Small intestine (tissue), 16 donors: Measurements from ENCODE around the gene ST8SIA3. TPM values are rescaled to one million over a fixed set of nuclear protein-coding genes. Genes with fewer than 3 reads are reported as not detected.

ENCODE experiments used
- DNase-seq, 2 donors: peaks; one replicate each; pipeline versions ENCODE4 v3.0.0 to v3.0.0-alpha.2; 2013
- FAIRE-seq: peaks from 2 replicates; lab custom pipeline; 2012; peaks lifted over from hg19 to GRCh38; lab: Jason Lieb, UNC
- H3K27ac ChIP-seq, 3 donors: one replicate each; pipeline ENCODE4 v1.5.1; 2013; ENCODE audit warnings: low read length in 2 of 3, mild to moderate bottlenecking in 2 of 3, control low read depth in 1 of 3, inconsistent platforms in 1 of 3, low read depth in 1 of 3, moderate library complexity in 1 of 3
- H3K27me3 ChIP-seq, 3 donors: one replicate each; pipeline ENCODE4 v1.6.1; 2013; ENCODE audit warnings: low read length in 3 of 3, inconsistent platforms in 1 of 3; ENCODE audit not compliant: control insufficient read depth in 3 of 3, insufficient read depth in 3 of 3
- H3K36me3 ChIP-seq, 3 donors: one replicate each; pipeline ENCODE4 v1.6.1; 2013; ENCODE audit warnings: low read length in 3 of 3, inconsistent platforms in 1 of 3, low read depth in 1 of 3, mild to moderate bottlenecking in 1 of 3, moderate library complexity in 1 of 3; ENCODE audit not compliant: control insufficient read depth in 3 of 3, insufficient read depth in 2 of 3
- H3K4me1 ChIP-seq, 3 donors: one replicate each; pipeline ENCODE4 v1.6.1; 2013; ENCODE audit warnings: low read length in 2 of 3, inconsistent platforms in 1 of 3, low read depth in 1 of 3, mild to moderate bottlenecking in 1 of 3, moderate library complexity in 1 of 3; ENCODE audit not compliant: control insufficient read depth in 3 of 3, insufficient read depth in 2 of 3
- H3K4me3 ChIP-seq, 3 donors: one replicate each; pipeline ENCODE4 v1.5.1; 2013; ENCODE audit warnings: low read length in 3 of 3, control low read depth in 1 of 3, inconsistent platforms in 1 of 3, low read depth in 1 of 3, mild to moderate bottlenecking in 1 of 3, moderate library complexity in 1 of 3
- H3K9me3 ChIP-seq, 2 donors: one replicate each; pipeline ENCODE4 v1.6.1; 2013; ENCODE audit warnings: low read depth in 1 of 2, low read length in 1 of 2; ENCODE audit not compliant: control insufficient read depth in 2 of 2, insufficient read depth in 1 of 2
- WGBS, 3 donors: extraction: QIAGEN DNeasy Blood & Tissue Kit; methylation state at CpG; one replicate each; pipeline ENCODE4 v1.1.7; 2013; 5-methylcytosine and 5-hydroxymethylcytosine counted together
- long read RNA-seq, 10 donors: transcript quantifications; one replicate each; lab custom pipeline, GENCODE V29; 2026
- polyA plus RNA-seq, 4 donors: library from polyadenylated mRNA; stranded (reverse) in 3 of 4; unstranded in 1 of 4; fragments of 200-250 nt in 3 of 4; fragments of 120-200 nt in 1 of 4; gene quantifications; one replicate each; pipeline versions ENCODE4 v1.2.1 to v1.2.3, GENCODE V29; 2013
- donor health status: healthy with polysubstance abuse.
- donor health status: control.
- donor health status: control.
- donor health status: Bipolar disorder and iron deficiency.
- donor health status: healthy.

Gene ST8SIA3
- under 1 TPM in 2 of 4 donors, not detected in 2; 0.25 to 0.79 TPM for polyA plus RNA-seq
- long read RNA-seq, donor 1 = 0 reads
- long read RNA-seq, donor 2 = 0 reads
- long read RNA-seq, donor 3 = 0 reads
- long read RNA-seq, donor 4 = 0 reads
- long read RNA-seq, donor 5 = 0 reads
- long read RNA-seq, donor 6 = 0 reads
- long read RNA-seq, donor 7 = 0 reads
- long read RNA-seq, donor 8 = 0 reads
- long read RNA-seq, donor 9 = 0 reads
- long read RNA-seq, donor 10, full-length matches to known transcripts = 4 of 4 reads
- long read RNA-seq, donor 10, partial matches to known transcripts = 0 of 4 reads
- long read RNA-seq, donor 10, other reads (novel, unspliced or antisense) = 0 of 4 reads

GRCh38 chr18:57352271-57352701 lies at the start of gene ST8SIA3:
ST8SIA3 (plus strand) TSS chr18:57352557; CDS start chr18:57352847, 290 bp downstream.
- Histone ChIP-seq H3K4me3 (peak within 1 kb of the TSS in 1 of 3 donors; percentile 41), H3K27me3 (peaks cover 5 to 37% (median 23%) of the 10 kb centered on the region in 3 donors), H3K9me3 (no peaks in the 10 kb centered on the region), H3K4me1 (peaks cover 0 to 6% (median 4%) of the 10 kb centered on the region in 3 donors), H3K36me3 (no peaks in the 10 kb centered on the region), H3K27ac (peak within 1 kb of the TSS in 1 of 3 donors; percentile 42)
- no peak for FAIRE-seq
- peak in 1 of 2 donors; percentile 7 for DNase-seq
- WGBS, 3 donors = 5 to 20% (median 18%) methylated on average over 22 to 38 of the region's 38 CpGs

- H3K4me1 ChIP-seq = no peaks in the 10 kb centered on the region
- H3K27ac ChIP-seq = no peak overlapping the region
- DNase-seq (no peak), FAIRE-seq (no peak)
- no peaks in the 10 kb centered on the region for H3K36me3 ChIP-seq
- 85 to 93% (median 90%) methylated on average over 4 of the region's 4 CpGs for WGBS, 3 donors
- H3K4me3 ChIP-seq = no peak overlapping the region
- no peaks in the 10 kb centered on the region for H3K27me3 ChIP-seq
- H3K9me3 ChIP-seq = no peaks in the 10 kb centered on the region
These were observed 40.9 kb upstream of the ST8SIA3 start for GRCh38 chr18:57311472-57311871.

DNA sequence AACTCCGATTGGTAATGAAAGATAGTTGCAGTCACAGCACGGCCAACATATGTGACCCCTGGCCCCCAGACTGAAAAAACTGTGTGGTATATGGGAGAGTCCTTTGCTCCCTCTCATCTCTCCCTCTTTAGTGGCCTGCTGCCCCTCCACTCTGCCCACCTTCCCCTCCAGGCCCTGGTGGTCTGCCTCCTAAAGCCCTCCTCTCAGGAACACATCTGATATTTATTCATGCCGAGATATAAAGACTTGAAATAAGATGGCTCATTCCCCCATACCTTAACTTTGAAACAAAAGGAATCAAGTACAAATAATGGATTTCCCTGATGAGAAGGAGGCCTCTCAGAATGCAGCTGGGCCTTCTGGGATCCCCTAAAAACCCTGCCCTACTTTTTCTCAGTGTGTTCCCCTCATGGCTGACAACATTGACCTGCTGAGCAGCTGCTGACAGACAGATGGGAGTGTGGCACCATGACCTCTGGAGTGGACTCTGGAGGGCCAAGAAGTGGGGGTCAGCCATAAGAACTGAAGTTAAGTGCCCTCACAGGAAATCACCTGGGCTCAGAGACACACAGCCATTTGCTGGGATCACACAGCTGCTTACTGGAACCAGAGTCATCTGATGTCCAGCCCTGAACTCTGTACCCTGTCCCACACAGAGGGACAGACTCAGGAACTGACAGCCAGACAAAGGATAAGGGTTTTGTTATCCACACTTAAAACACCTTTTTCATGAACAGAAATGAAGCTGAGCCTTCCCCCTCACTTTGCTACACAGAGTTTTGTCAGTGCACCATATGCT lies 39.8 kb upstream of the ST8SIA3 start:
- no peak for FAIRE-seq
- no peaks in the 10 kb centered on the region for H3K9me3 ChIP-seq
- no peak overlapping the region for H3K27ac ChIP-seq
- 75 to 93% (median 80%) methylated on average over 3 of the region's 3 CpGs for WGBS, 3 donors
- no peaks in the 10 kb centered on the region for H3K4me1 ChIP-seq
- no peaks in the 10 kb centered on the region for H3K27me3 ChIP-seq
- H3K4me3 ChIP-seq = no peak overlapping the region
- DNase-seq = no peak
- no peaks in the 10 kb centered on the region for H3K36me3 ChIP-seq

- WGBS, 3 donors = 78 to 89% (median 81%) methylated on average over 2 of the region's 2 CpGs
These were observed 31.8 kb upstream of the ST8SIA3 start for GRCh38 chr18:57320603-57321002.

GRCh38 chr18:57325491-57326166 lies 26.7 kb upstream of the ST8SIA3 start:
- Histone ChIP-seq H3K9me3 (no peaks in the 10 kb centered on the region), H3K4me3 (no peak overlapping the region), H3K27ac (no peak overlapping the region), H3K36me3 (no peaks in the 10 kb centered on the region), H3K4me1 (no peaks in the 10 kb centered on the region), H3K27me3 (no peaks in the 10 kb centered on the region)
- FAIRE-seq (no peak), DNase-seq (no peak)
- WGBS, 3 donors = 8 to 26% (median 17%) methylated on average over 1 of the region's 1 CpG

More at GRCh38 chr18:57320603-57321002, 31.8 kb upstream of the ST8SIA3 start:
- DNase-seq = no peak
- no peaks in the 10 kb centered on the region for H3K9me3 ChIP-seq
- FAIRE-seq = no peak
- no peak overlapping the region for H3K27ac ChIP-seq
- H3K36me3 ChIP-seq = no peaks in the 10 kb centered on the region
- no peaks in the 10 kb centered on the region for H3K27me3 ChIP-seq
- H3K4me3 ChIP-seq = no peak overlapping the region
- no peaks in the 10 kb centered on the region for H3K4me1 ChIP-seq

GRCh38 chr18:57326718-57327323 lies 25.5 kb upstream of the ST8SIA3 start:
- no peaks in the 10 kb centered on the region for H3K9me3 ChIP-seq
- H3K4me3 ChIP-seq = no peak overlapping the region
- 61 to 83% (median 66%) methylated on average over 8 of the region's 8 CpGs for WGBS, 3 donors
- H3K27me3 ChIP-seq = no peaks in the 10 kb centered on the region
- FAIRE-seq (no peak), DNase-seq (no peak)
- H3K4me1 ChIP-seq = no peaks in the 10 kb centered on the region
- H3K36me3 ChIP-seq = no peaks in the 10 kb centered on the region
- H3K27ac ChIP-seq = no peak overlapping the region

DNA sequence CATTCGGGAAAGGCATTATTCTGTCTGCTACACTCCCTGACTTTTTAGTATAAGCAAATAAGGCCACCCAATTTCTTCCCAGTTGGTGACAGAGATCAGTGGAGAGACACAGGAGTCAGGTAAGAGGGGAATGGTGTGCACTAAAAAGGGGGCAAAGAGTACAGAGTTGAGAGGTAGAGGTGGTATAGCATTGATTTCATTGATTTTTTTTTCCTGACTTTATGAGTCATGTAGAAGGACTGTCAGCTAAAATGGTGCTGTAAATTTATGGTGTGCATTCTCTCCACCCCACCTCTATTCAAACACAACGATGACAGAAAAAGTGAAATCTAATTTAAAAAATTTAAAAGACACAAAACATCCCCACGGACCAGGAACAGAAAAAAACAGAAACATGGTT lies 23.7 kb upstream of the ST8SIA3 start:
- WGBS, 3 donors = 79 to 84% (median 83%) methylated on average over 3 of the region's 3 CpGs

GRCh38 chr18:57329856-57330255 lies 22.5 kb upstream of the ST8SIA3 start:
- no peak for DNase-seq
- H3K27ac ChIP-seq = no peak overlapping the region

More for the DNA sequence above, 23.7 kb upstream of the ST8SIA3 start:
- H3K9me3 ChIP-seq = no peaks in the 10 kb centered on the region
- H3K4me3 ChIP-seq = no peak overlapping the region
- no peak for FAIRE-seq
- no peaks in the 10 kb centered on the region for H3K27me3 ChIP-seq
- no peak for DNase-seq
- no peaks in the 10 kb centered on the region for H3K36me3 ChIP-seq
- no peak overlapping the region for H3K27ac ChIP-seq
- H3K4me1 ChIP-seq = no peaks in the 10 kb centered on the region

More at GRCh38 chr18:57329856-57330255, 22.5 kb upstream of the ST8SIA3 start:
- Histone ChIP-seq H3K27me3 (no peaks in the 10 kb centered on the region), H3K36me3 (no peaks in the 10 kb centered on the region), H3K9me3 (no peaks in the 10 kb centered on the region), H3K4me3 (no peak overlapping the region), H3K4me1 (no peaks in the 10 kb centered on the region)
- 82 to 91% (median 82%) methylated on average over 5 of the region's 5 CpGs for WGBS, 3 donors
- FAIRE-seq = no peak
